ENCODE data around the gene FHOD3. TPM values are rescaled to one million over a fixed set of nuclear protein-coding genes. Genes with fewer than 3 reads are reported as not detected.

FHOD3 gene
- total and polyA plus RNA-seq, 2 experiments from 2014 or later = 2.7 to 8.7 TPM

DNA sequence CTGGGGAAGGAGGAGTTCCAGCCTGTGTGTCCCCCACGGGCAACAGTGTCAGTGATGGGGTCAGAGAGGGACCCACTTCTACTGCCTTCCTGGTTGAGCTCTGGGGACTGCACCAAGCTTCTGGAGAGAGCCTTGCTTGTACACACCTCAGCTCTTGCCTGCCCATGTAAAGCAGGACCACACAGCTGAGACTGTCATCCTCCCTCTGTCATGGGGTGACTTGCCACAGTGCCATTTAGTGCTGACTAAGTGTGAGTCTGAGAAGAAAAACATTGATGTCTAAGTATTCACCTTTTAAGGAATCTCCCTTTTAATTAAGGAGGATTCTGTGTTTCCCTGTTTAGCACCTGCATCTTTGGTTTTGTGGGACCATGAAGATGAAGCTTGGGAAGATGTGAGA is 159.1 kb downstream of the FHOD3 start:
- no peak for ATAC-seq
- Histone ChIP-seq H3K79me2 (replicated peaks; ENCODE audit: insufficient read depth) (no peaks in the 10 kb centered on the region), H3F3A (replicated peaks; ENCODE audit: low read depth) (no peaks in the 10 kb centered on the region), H3K36me3 (ENCODE audit: insufficient read depth) (no peaks in the 10 kb centered on the region), H3K4me2 (no peak overlapping the region), H3K27me3 (ENCODE audit: insufficient read depth) (no peaks in the 10 kb centered on the region), H3K9me2 (ENCODE audit: insufficient read depth) (peaks cover 11% of the 10 kb centered on the region; the same call in 1 of the 2 replicates), H3K4me3 (no peak overlapping the region), H3K27ac (ENCODE audit: low read depth) (no peak overlapping the region), H2AFZ (no peak overlapping the region), H4K20me1 (replicated peaks; ENCODE audit: insufficient read depth) (no peaks in the 10 kb centered on the region), H3K4me1 (ENCODE audit: insufficient read depth) (peaks cover 9% of the 10 kb centered on the region; the same call in 1 of the 2 replicates)
- Mint-ChIP-seq H3K27me3 (ENCODE audit: insufficient read depth, low read depth, poor library complexity) (peaks cover 4% of the 10 kb centered on the region), H3K9me3 (no peaks in the 10 kb centered on the region; the same call in 2 of the 3 replicates), H3K27ac (no peak overlapping the region), H3K4me3 (no peak overlapping the region; the same call in 2 of the 3 replicates), H3K4me1 (peaks cover 21% of the 10 kb centered on the region), H3K36me3 (ENCODE audit: low read depth) (no peaks in the 10 kb centered on the region)
- no peak for TF ChIP-seq JUNB (IDR thresholded peaks at IDR 0.05; ENCODE audit: unreplicated experiment)
- TF ChIP-seq, protein P1, sequence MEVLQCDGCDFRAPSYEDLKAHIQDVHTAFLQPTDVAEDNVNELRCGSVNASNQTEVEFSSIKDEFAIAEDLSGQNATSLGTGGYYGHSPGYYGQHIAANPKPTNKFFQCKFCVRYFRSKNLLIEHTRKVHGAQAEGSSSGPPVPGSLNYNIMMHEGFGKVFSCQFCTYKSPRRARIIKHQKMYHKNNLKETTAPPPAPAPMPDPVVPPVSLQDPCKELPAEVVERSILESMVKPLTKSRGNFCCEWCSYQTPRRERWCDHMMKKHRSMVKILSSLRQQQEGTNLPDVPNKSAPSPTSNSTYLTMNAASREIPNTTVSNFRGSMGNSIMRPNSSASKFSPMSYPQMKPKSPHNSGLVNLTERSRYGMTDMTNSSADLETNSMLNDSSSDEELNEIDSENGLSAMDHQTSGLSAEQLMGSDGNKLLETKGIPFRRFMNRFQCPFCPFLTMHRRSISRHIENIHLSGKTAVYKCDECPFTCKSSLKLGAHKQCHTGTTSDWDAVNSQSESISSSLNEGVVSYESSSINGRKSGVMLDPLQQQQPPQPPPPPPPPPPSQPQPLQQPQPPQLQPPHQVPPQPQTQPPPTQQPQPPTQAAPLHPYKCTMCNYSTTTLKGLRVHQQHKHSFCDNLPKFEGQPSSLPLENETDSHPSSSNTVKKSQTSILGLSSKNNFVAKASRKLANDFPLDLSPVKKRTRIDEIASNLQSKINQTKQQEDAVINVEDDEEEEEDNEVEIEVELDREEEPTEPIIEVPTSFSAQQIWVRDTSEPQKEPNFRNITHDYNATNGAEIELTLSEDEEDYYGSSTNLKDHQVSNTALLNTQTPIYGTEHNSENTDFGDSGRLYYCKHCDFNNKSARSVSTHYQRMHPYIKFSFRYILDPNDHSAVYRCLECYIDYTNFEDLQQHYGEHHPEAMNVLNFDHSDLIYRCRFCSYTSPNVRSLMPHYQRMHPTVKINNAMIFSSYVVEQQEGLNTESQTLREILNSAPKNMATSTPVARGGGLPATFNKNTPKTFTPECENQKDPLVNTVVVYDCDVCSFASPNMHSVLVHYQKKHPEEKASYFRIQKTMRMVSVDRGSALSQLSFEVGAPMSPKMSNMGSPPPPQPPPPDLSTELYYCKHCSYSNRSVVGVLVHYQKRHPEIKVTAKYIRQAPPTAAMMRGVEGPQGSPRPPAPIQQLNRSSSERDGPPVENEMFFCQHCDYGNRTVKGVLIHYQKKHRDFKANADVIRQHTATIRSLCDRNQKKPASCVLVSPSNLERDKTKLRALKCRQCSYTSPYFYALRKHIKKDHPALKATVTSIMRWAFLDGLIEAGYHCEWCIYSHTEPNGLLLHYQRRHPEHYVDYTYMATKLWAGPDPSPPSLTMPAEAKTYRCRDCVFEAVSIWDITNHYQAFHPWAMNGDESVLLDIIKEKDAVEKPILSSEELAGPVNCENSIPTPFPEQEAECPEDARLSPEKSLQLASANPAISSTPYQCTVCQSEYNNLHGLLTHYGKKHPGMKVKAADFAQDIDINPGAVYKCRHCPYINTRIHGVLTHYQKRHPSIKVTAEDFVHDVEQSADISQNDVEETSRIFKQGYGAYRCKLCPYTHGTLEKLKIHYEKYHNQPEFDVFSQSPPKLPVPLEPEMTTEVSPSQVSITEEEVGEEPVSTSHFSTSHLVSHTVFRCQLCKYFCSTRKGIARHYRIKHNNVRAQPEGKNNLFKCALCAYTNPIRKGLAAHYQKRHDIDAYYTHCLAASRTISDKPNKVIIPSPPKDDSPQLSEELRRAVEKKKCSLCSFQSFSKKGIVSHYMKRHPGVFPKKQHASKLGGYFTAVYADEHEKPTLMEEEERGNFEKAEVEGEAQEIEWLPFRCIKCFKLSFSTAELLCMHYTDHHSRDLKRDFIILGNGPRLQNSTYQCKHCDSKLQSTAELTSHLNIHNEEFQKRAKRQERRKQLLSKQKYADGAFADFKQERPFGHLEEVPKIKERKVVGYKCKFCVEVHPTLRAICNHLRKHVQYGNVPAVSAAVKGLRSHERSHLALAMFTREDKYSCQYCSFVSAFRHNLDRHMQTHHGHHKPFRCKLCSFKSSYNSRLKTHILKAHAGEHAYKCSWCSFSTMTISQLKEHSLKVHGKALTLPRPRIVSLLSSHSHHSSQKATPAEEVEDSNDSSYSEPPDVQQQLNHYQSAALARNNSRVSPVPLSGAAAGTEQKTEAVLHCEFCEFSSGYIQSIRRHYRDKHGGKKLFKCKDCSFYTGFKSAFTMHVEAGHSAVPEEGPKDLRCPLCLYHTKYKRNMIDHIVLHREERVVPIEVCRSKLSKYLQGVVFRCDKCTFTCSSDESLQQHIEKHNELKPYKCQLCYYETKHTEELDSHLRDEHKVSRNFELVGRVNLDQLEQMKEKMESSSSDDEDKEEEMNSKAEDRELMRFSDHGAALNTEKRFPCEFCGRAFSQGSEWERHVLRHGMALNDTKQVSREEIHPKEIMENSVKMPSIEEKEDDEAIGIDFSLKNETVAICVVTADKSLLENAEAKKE (CRISPR knock-in tag; IDR thresholded peaks at IDR 0.05) = no peak; the same call in 1 of the 2 replicates
- no peak for TF ChIP-seq ZNF114 (CRISPR knock-in tag; IDR thresholded peaks at IDR 0.05)
- TF ChIP-seq POLR2AphosphoS5 (IDR thresholded peaks at IDR 0.05; ENCODE audit: low read depth) = no peak
- no peak for TF ChIP-seq STAT1 (IDR thresholded peaks at IDR 0.05; ENCODE audit: unreplicated experiment)
- TF ChIP-seq, protein P2, sequence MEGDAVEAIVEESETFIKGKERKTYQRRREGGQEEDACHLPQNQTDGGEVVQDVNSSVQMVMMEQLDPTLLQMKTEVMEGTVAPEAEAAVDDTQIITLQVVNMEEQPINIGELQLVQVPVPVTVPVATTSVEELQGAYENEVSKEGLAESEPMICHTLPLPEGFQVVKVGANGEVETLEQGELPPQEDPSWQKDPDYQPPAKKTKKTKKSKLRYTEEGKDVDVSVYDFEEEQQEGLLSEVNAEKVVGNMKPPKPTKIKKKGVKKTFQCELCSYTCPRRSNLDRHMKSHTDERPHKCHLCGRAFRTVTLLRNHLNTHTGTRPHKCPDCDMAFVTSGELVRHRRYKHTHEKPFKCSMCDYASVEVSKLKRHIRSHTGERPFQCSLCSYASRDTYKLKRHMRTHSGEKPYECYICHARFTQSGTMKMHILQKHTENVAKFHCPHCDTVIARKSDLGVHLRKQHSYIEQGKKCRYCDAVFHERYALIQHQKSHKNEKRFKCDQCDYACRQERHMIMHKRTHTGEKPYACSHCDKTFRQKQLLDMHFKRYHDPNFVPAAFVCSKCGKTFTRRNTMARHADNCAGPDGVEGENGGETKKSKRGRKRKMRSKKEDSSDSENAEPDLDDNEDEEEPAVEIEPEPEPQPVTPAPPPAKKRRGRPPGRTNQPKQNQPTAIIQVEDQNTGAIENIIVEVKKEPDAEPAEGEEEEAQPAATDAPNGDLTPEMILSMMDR (conservative IDR thresholded peaks at IDR 0.05; ENCODE audit: low read depth in 2 of 2) = no peak
- no peak for DNase-seq (ENCODE audit: low spot score)
